GM12864 (cell line): Measurements from ENCODE around the gene OTOS.

Experiments
- DNase-seq: peaks from one replicate; pipeline ENCODE4 v3.0.0-alpha.2; 2011; ENCODE audit warnings: low read depth
- H3K4me3 ChIP-seq: 2 replicates; pipeline ENCODE4 v1.5.1; 2011; ENCODE audit warnings: mild to moderate bottlenecking, low read depth, low read length, control low read depth
- CTCF ChIP-seq: IDR thresholded peaks from 2 replicates; pipeline ENCODE4 v1.5.1; 2011; ENCODE audit warnings: low read depth, mild to moderate bottlenecking, moderate library complexity, low read length, control low read depth, inconsistent platforms; ENCODE audit errors: missing control alignments

OTOS gene

GRCh38 chr2:240163844-240164574 lies 23.6 kb upstream of the OTOS start:
- no peak overlapping the region for H3K4me3 ChIP-seq
- no peak for TF ChIP-seq CTCF
- DNase-seq: no peak

- no peak for DNase-seq
- H3K4me3 ChIP-seq: no peak overlapping the region
- TF ChIP-seq CTCF: no peak
Measured at GRCh38 chr2:240162939-240163714, 22.7 kb upstream of the OTOS start.

GRCh38 chr2:240162531-240162930 lies 22.1 kb upstream of the OTOS start:
- no peak for TF ChIP-seq CTCF
- DNase-seq: no peak
- no peak overlapping the region for H3K4me3 ChIP-seq

GRCh38 chr2:240162032-240162431 lies 21.6 kb upstream of the OTOS start:
- TF ChIP-seq CTCF: no peak
- no peak overlapping the region for H3K4me3 ChIP-seq
- DNase-seq: no peak

- no peak overlapping the region for H3K4me3 ChIP-seq
- DNase-seq: no peak
- no peak for TF ChIP-seq CTCF
Measured at GRCh38 chr2:240161087-240161750, 20.8 kb upstream of the OTOS start.

GRCh38 chr2:240160291-240161086 lies 20.0 kb upstream of the OTOS start:
- H3K4me3 ChIP-seq: no peak overlapping the region
- DNase-seq: no peak
- no peak for TF ChIP-seq CTCF
